Fibroblast of skin of back (primary cell): Measurements from ENCODE around the gene SPATA3.

Experiments
- DNase-seq: peaks from one replicate; pipeline ENCODE4 v3.0.0-alpha.2; 2013

SPATA3 gene

GRCh38 chr2:231030725-231031124 lies 34.8 kb downstream of the SPATA3 start:
- no peak for DNase-seq

GRCh38 chr2:231032575-231033140 lies 36.7 kb downstream of the SPATA3 start:
- DNase-seq = no peak

GRCh38 chr2:231033147-231034132 lies 37.5 kb downstream of the SPATA3 start:
- DNase-seq = no peak

GRCh38 chr2:231034291-231034882 lies 38.5 kb downstream of the SPATA3 start:
- no peak for DNase-seq

- DNase-seq = no peak
These were observed 40.2 kb downstream of the SPATA3 start for GRCh38 chr2:231036131-231036530.

- no peak for DNase-seq
These were observed 40.7 kb downstream of the SPATA3 start for GRCh38 chr2:231036578-231037106.

GRCh38 chr2:231037202-231037730 lies 41.3 kb downstream of the SPATA3 start, which contains the start of gene C2orf72:
TSS of gene C2orf72 (plus strand) at chr2:231037523. CDS start at chr2:231037566, 43 bp downstream.
- no peak for DNase-seq

- DNase-seq = no peak
These were observed 42.0 kb downstream of the SPATA3 start for GRCh38 chr2:231037731-231038482.

- DNase-seq = no peak
These were observed 42.8 kb downstream of the SPATA3 start for GRCh38 chr2:231038483-231039293.

GRCh38 chr2:231039294-231039664 lies 43.4 kb downstream of the SPATA3 start:
- DNase-seq = no peak

GRCh38 chr2:231039821-231040364 lies 44.0 kb downstream of the SPATA3 start:
- DNase-seq = no peak

GRCh38 chr2:231041061-231041689 lies 45.3 kb downstream of the SPATA3 start:
- no peak for DNase-seq

GRCh38 chr2:231043796-231044195 lies 47.9 kb downstream of the SPATA3 start:
- no peak for DNase-seq

- DNase-seq = no peak
These were observed 51.0 kb downstream of the SPATA3 start for GRCh38 chr2:231046916-231047273.

- no peak for DNase-seq
These were observed 51.5 kb downstream of the SPATA3 start for GRCh38 chr2:231047274-231047922.

GRCh38 chr2:231047923-231048915 lies 52.3 kb downstream of the SPATA3 start:
- DNase-seq = no peak

GRCh38 chr2:231049286-231050017 lies 53.5 kb downstream of the SPATA3 start:
- DNase-seq = no peak
